GM18907 (cell line): ENCODE data around the gene TMPRSS11B.
"Not testable (repeated sequence)": the region's sequence is repeated elsewhere in the genome, so short reads cannot be mapped to it uniquely, and the experiment has no call there.

Experiments
- ATAC-seq: cut with Tn5 transposase; IDR thresholded peaks from one replicate; pipeline ENCODE4 v1.9.1; 2021; ENCODE audit warnings: mild to moderate bottlenecking, moderate library complexity; ENCODE audit not compliant: unreplicated experiment

The TMPRSS11B gene, protein sequence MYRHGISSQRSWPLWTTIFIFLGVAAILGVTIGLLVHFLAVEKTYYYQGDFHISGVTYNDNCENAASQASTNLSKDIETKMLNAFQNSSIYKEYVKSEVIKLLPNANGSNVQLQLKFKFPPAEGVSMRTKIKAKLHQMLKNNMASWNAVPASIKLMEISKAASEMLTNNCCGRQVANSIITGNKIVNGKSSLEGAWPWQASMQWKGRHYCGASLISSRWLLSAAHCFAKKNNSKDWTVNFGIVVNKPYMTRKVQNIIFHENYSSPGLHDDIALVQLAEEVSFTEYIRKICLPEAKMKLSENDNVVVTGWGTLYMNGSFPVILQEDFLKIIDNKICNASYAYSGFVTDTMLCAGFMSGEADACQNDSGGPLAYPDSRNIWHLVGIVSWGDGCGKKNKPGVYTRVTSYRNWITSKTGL

DNA sequence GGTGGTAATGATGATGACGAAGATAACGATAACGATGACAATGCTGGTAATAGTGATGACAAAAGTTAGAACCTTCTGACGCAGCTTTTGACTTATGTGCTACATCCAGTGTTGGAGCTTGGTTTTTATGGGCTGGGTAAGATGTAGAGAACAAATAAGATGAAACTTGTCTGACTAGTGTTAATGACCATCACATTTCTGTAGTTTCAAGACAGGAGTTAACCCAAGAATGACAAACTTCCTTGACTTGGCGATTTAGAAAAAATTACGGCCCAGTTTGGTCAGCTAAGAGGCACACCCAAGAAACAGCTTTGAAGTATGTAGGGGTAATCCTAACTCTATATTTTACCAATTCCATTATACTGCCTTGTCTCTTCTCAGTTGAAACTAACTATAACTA is at the start of gene TMPRSS11B:
Gene TMPRSS11B (minus strand): TSS at position 101 of the 400 bp plus-strand sequence. CDS start 136 bp downstream, outside the sequence.
- ATAC-seq = no peak

DNA sequence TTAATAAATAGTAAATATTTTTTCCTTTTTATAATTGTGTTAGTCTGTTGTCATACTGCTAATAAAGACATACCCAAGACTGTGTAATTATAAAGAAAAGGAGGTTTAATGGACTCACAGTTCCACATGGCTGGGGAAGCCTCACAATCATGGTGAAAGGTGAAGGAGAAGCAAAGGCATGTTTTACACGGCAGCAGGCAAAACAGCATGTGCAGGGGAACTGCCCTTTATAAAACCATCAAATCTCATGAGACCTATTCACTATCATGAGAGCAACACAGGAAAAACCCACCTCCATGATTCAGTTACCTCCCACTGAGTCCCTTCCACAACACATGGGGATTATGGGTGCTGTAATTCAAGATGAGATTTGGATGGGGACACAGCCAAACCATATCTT is 45.8 kb upstream of the TMPRSS11B start:
- no peak for ATAC-seq

DNA sequence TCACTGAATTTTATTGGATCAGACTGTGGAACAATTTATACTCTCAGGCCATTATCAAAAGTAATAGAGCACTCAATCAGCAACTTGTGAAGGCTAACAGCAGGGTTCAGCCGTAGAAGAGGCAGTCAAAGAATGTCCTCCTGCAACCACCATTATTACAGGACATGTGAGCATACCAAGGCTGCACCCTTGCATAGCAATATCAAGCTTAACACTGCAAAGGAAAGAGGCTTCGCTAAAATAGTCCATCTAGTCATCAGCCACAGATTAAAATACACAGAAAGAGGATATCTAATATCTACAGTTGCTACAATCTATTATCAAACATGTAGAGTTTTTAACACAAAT is 42.9 kb upstream of the TMPRSS11B start:
- ATAC-seq = peak; percentile 52

DNA sequence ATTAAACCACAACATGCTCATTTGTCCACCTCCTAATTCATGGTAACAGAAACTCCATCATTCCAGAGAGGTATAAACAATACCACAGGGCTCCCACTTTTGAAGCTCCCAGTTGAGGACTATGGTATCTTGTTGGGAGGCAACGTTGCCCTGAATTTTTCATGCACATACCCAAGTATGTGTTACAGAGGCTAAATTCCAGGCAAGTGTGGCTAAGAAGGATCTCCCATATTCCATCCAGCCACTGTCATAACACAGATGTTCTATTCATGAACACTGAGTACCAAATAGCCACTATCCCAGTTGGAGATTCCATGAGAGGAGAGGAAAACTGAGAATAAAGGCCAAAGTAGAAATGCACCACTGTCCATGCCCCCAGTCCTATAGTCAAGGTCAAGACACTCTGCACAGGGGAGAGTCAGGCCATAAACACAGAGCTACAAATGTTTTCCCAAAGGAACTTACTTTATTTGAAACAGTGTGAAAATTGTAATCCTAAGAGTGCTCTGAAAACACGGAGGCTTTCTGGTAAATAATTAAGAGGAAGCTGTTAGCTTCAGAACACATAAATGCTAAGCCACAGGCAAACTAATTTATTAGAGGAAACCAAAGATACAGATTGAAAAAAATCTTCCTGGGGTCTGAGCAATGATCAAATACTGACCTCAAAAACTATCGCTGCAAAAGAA is 42.4 kb upstream of the TMPRSS11B start:
- peak; percentile 47 for ATAC-seq

DNA sequence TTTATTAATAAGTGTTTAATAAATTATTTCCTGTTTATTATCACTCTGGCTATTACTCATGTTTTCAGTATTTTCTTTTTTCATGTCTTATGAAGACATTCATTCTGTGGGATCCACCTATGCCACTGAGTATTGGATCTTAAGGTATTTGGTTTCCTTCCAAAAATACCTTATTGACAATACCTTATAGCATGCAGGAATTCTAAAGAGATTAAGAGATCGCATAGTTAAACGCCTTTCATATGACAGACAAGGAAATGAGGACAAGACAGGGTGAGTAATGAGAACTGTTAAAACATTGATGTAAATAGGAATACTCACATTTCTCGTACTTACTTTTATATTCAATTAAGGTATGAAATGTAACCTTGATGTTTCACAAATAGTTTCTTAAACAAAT is 38.2 kb upstream of the TMPRSS11B start:
- ATAC-seq = no peak

DNA sequence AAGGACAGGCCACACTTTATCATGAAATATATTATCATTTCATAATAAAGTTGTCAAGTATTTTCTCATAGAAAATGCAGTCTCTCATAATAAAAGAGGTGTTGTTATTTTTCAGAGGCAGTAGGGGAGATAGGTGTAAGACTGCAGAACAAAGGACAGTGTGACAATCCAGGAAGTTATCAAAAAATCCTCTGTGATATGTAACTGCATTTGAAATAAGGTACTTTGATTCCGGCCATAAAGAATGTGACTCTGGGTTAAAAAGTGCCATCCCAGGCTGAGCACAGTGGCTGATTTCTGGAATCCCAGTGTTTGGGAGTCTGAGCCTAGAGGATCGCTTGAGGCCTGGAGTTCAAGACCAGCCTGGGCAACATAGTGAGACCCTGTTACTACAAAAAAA is 37.6 kb upstream of the TMPRSS11B start:
- no peak for ATAC-seq

DNA sequence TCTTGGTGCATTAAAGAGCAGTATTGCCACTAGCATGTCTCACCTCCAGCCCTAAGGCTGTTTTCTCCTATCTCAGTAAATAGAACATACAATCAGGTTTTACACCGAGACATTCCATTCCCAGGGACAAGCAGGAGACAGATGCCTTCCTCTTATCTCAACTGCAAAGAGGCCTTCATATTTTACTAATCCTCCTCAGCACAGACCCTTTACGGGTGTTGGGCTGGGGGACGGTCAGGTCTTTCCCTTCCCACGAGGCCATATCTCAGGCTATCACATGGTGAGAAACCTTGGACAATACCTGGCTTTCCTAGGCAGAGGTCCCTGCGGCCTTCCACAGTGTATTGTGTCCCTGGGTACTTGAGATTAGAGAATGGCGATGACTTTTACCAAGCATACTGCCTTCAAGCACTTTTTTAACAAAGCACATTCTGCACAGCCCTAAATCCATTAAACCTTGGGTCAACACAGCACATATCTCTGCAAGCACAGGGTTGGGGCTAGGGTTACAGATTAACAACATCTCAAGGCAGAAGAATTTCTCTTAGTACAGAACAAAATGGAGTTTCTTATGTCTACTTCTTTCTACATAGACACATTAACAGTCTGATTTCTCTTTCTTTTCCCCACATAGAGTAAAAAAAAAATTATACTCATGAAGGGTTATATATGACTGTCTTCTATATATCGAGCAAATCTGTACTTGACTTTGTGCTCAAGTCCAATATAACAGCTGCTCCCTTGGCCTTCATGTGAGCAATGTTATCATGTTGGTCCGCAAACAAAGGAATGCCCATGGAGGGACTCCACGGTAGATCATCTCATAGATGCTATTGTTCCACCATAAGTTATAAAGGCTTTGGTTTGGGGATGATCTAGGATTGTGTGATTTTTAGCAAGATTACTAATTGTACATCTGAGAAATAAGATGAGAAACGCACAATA is 36.6 kb upstream of the TMPRSS11B start:
- not testable (repeated sequence) for ATAC-seq

DNA sequence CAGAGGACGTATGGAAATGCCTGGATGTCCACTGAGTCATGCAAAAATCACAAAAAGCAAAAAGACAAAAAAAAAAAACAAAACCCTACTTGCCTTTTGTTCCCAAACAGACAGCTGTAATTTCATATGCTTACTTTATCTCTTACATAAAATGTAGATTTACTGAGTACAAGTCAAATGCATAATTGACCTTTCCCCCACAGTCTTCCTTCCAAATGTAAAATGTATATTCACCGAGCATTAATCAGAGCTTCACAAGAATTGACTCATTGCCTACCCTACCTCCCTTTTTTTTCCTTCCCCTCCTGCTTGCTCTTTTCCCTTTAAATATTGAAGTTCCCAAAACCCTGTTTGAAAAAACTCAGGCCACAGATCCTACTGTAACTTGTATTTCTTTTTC is 32.5 kb upstream of the TMPRSS11B start:
- ATAC-seq = no peak

DNA sequence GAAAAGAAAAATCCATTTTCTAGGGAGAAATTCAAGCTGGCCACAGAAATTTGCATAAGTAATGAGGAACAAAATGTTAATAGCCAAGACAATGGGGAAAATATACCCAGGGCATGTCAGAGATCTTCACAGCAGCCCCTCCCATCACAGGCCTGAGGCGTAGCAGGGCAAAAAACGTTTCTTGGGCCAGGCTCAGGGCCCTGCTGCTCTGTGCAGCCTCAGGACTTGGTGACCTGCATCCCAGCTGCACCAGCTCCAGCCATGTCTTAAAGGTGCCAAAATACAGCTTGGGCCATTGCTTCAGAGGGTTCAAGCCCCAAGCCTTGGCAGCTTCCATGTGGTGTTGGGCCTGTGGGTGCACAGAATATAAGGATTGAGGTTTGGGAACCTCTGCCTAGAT is 32.1 kb upstream of the TMPRSS11B start:
- no peak for ATAC-seq

DNA sequence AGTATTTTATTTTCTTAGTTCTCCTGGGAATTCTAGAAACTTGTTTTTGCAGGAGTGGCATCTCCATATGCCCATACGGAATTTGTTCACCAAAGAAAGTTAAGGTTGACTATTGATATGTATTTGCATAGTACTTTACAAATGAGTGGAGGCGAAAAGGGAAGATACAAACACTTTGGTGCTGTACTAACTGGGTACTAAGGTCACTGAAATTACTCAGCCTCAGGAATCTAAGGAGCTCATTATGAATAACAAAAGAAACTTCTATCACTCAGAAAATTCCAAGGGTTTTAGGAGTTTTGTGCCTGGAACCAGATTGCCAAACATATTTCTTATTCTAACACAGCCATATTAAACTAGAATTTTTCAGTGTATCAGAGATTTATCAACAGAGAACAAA is 27.4 kb upstream of the TMPRSS11B start:
- peak; percentile 52 for ATAC-seq

DNA sequence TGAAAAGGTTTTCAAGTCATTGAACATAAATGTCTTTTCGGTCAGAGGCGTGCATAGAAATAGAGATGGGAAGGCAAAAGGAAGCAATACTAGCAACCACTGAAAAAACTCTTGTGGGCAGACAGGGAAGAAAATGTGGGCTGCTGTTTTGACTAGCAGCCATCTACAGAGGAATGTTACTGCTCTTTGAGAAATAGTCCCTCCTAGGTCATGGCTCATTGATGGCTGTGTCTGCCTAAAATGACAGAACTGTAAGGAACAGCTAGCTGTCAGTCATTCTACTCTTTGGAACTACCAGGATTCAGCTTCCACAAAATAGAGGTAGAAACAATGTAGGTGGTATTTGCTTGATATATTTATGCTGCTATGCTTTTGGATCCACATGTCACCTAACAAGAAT is 26.9 kb upstream of the TMPRSS11B start:
- peak; percentile 62 for ATAC-seq

DNA sequence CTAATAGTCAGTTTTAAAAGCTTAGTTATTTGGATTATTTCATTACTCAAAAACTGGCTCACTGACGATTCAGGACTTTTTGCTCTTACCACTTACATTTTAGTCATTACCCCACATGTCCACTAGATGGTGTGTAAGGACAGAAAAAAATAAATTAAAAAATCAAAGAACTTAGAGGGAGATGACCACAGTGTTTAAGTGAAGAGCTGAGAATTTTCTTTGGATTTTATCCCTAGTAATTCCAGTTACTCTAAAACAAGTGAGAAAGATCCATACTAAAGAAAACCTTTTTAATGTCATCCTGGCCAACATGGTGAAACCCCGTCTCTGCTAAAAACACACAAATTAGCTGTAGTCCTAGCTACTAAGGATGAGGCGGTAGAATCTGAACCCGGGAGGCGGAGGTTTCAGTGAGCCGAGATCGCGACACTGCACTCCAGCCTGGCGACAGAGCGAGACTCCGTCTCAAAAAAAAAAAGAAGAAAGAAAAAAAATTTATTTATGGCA is 26.4 kb upstream of the TMPRSS11B start:
- peak; percentile 77 for ATAC-seq

DNA sequence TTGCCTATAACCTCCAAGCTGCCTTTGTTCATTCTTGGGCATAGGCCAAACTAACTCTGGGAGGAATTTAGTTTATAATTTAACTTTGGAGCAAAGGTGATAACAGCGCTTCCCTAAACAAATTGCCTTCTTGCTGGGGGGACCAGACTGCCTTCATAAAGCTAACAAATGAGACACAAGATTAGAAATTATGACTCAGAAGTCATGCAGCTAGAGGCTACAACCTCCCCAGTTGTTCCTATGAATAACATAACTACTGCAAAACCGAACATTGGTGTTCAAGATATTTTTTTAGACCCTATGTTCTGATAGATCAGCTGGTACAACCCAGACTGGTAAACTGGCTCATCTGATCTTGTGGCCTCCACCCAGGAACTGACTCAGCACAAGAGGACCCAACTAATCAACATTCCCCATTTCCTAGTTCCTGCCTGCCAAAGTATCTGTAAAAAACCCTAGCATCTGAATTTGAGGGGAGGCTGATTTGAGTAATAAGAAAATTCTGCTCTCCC is 22.0 kb upstream of the TMPRSS11B start:
- ATAC-seq = no peak

DNA sequence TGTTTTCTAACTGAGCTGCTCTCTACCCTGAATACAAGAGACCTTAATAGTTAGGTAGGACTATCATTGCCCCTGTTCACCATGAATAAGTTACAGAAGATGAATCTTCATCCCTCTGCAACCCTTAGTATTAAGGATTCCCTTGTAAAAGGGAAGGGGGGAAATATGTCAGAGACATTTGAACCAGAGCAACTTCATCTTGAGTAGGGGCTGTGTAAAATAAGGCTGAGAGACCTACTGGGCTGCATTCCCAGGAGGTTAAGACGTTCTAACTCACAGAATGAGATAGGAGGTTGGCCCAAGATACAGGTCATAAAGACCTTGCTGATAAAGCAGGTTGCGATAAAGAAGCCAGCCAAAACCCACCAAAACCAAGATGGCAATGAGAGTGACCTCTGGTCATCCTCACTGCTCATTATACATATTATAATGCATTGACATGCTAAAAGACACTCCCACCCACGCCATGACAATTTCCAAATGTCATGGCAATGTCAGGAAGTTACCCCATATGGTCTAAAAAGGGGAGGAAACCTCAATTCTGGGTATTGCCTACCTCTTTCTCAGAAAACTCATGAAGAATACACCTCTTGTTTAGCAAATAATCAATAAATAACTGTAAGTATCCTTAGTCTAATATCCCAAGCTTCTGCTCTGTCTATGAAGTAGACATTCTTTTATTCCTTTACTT is 19.5 kb upstream of the TMPRSS11B start:
- no peak for ATAC-seq

DNA sequence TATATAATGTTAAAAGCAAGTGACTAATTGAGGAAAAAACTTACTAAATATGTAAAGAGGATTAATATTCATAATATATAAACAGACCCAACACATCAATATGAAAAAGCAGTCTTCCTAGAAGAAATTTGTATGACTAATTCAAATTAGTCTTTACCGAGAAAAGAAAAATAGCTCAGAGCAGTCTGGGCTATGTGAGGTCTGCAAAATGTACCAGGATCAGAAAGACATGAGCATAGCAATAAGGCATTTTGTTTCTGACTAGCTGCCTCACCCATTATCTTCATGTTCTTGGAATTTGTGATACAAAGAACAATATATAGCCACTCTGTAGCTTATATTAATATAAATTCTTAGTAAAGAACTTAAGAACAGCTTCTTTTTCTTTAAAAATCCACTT is 13.7 kb upstream of the TMPRSS11B start:
- ATAC-seq = no peak

DNA sequence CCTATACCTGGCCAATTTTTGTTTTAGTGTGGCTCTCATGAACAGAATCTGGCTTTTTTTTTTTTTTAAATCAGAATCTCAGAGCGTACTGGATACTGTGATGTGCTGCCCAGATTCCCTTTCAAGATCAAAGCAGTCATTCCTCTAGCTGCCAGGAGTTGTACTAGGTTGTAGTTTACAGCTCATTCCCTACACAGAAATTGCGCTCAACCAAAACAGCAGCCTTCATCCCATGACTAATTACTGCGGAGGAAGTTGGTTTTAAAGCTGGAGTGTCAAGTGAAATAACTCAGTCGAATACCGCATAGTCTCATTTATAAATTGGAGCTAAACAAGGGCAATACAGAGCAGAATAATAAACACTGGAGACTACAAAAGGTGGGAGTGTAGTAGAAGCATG is 12.2 kb upstream of the TMPRSS11B start:
- no peak for ATAC-seq

DNA sequence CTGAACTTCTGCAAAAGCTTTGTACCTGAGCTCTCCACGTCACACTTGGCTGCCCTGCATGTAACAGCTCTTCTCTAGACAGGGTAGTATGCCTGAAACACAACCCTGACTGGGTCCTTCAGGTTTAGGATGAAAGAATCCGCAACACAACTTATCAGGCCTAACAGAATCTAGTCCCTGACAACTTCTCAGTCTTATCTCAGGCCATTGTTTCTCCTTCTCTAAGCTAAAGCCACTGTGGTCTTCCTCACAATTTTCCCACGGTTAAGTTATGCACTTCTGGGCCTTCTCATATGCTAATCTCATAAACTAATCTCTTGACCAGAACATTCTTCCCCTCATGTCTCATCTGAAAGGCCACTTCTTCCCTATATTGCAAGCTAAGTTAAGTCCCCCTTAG is 10.8 kb upstream of the TMPRSS11B start:
- ATAC-seq = no peak

DNA sequence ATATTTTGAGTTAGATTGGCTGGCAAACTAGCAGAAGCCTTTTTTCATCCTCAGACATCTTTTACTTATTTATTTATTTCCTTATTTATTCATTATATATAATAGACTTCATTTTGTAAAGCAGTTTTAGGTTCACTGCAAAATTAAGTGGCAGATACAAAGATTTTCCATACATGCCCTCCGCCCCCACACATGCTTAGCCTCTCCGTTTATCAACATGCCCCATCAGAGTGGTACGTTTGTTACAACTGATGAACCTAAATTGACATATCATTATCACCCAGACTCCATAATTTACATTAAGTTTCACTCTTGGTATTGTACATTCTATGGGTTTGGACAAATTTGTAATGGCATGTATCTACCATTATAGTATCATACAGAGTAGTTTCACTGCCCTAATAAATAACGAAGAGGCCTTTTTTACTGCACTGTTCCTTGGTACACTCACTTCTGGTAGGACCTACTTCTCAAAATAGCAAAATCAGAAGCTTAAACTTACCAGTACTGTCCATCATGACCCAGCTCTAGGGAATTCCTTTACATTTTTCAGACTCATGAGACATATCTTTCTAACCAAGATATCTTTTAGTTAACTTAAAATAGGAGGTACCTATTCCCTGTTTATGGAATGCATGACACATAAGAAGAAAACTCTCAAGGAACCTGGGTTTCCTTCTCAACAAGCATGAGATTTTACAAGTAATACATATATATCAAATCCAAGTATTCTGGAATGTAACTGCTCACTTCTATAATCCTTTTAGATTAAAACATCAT is 4.8 kb upstream of the TMPRSS11B start:
- ATAC-seq = no peak

DNA sequence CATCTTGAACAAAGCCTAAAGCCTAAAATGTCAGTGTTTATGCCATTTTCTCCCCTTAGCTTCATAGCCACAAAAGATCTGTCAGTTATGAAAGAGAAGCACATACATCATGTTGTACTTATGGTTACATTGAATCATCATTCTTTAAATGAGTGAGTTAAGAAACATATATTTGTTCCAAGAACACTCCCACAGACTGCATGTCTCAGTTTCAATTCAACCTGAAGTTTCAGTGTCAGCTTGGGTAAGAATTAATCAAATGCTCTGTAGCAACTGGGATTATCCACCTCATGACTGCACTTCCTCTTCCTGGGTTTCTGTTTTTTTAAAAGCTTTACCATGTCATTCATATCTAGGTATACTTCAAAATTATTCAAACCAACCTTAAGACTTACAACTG is 3.9 kb upstream of the TMPRSS11B start:
- ATAC-seq = peak; percentile 87

DNA sequence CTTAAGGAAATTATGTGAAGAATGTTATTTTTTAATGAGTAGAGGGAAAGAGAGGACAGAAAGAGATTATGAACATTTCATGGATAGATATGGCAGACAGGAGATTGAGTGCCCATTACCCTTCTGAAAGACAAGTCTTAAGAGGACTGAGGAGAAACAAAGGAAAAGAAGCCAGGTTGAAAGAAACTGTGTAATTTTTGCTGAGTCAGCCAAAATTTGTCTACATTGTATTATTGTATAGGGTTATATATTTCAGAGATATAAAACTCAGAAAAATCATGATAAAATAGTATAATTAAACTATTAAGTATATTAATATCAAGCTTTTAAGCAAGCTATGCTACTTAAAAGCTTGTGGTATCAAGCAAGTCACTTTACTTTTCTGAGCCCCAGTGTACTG is 4.9 kb downstream of the TMPRSS11B start:
- no peak for ATAC-seq
